Hematopoietic multipotent progenitor cell treated with erythropoietin and hydrocortisone succinate and interleukin-3 and kit ligand, for 6 days (in vitro differentiated cells): ENCODE results near the gene DDX10.
"Not testable (repeated sequence)": the region's sequence is repeated elsewhere in the genome, so short reads cannot be mapped to it uniquely, and the experiment has no call there.

Experiments used
- DNase-seq: peaks from one replicate; pipeline ENCODE4 v3.0.0-alpha.2; 2015

The DDX10 gene

GRCh38 chr11:108664730-108665525 is at the start of gene DDX10:
Gene DDX10, plus strand, starts transcription at chr11:108665069. Its CDS starts 85 bp downstream, at chr11:108665154.
- DNase-seq, result peak; percentile 98

GRCh38 chr11:108616549-108616948 is 48.3 kb upstream of the DDX10 start:
- DNase-seq, result no peak

GRCh38 chr11:108617055-108617454 is 47.8 kb upstream of the DDX10 start:
- DNase-seq, result no peak

GRCh38 chr11:108618529-108618928 is 46.3 kb upstream of the DDX10 start:
- no peak for DNase-seq

GRCh38 chr11:108620958-108621772 is 43.7 kb upstream of the DDX10 start:
- no peak for DNase-seq

- no peak for DNase-seq
Measured at GRCh38 chr11:108622341-108622740, 42.5 kb upstream of the DDX10 start.

GRCh38 chr11:108624196-108624925 is 40.5 kb upstream of the DDX10 start:
- DNase-seq, result no peak

- no peak for DNase-seq
Measured at GRCh38 chr11:108628326-108628725, 36.5 kb upstream of the DDX10 start.

- DNase-seq, result no peak
Measured at GRCh38 chr11:108628812-108629211, 36.1 kb upstream of the DDX10 start.

- no peak for DNase-seq
Measured at GRCh38 chr11:108629274-108629673, 35.6 kb upstream of the DDX10 start.

GRCh38 chr11:108632041-108632704 is 32.7 kb upstream of the DDX10 start:
- DNase-seq, result no peak

GRCh38 chr11:108635106-108635505 is 29.8 kb upstream of the DDX10 start:
- no peak for DNase-seq

- DNase-seq, result no peak
Measured at GRCh38 chr11:108636222-108636621, 28.6 kb upstream of the DDX10 start.

- no peak for DNase-seq
Measured at GRCh38 chr11:108639146-108639545, 25.7 kb upstream of the DDX10 start.

GRCh38 chr11:108641752-108642151 is 23.1 kb upstream of the DDX10 start:
- not testable (repeated sequence) for DNase-seq

GRCh38 chr11:108643974-108644373 is 20.9 kb upstream of the DDX10 start:
- no peak for DNase-seq

- DNase-seq, result no peak
Measured at GRCh38 chr11:108645970-108646369, 18.9 kb upstream of the DDX10 start.

- no peak for DNase-seq
Measured at GRCh38 chr11:108647387-108647700, 17.5 kb upstream of the DDX10 start.

- DNase-seq, result peak; percentile 88
Measured at GRCh38 chr11:108647701-108648527, 17.0 kb upstream of the DDX10 start.

- DNase-seq, result no peak
Measured at GRCh38 chr11:108648528-108648885, 16.4 kb upstream of the DDX10 start.

- peak; percentile 18 for DNase-seq
Measured at GRCh38 chr11:108654100-108654499, 10.8 kb upstream of the DDX10 start.

- DNase-seq, result peak; percentile 74
Measured at GRCh38 chr11:108654994-108655631, 9.8 kb upstream of the DDX10 start.
